ENCODE data around the gene MOCOS. TPM values are rescaled to one million over a fixed set of nuclear protein-coding genes. Genes with fewer than 3 reads are reported as not detected.

Gene MOCOS
- total RNA-seq, 1 donor from 2014 or later: 2.2 TPM

DNA sequence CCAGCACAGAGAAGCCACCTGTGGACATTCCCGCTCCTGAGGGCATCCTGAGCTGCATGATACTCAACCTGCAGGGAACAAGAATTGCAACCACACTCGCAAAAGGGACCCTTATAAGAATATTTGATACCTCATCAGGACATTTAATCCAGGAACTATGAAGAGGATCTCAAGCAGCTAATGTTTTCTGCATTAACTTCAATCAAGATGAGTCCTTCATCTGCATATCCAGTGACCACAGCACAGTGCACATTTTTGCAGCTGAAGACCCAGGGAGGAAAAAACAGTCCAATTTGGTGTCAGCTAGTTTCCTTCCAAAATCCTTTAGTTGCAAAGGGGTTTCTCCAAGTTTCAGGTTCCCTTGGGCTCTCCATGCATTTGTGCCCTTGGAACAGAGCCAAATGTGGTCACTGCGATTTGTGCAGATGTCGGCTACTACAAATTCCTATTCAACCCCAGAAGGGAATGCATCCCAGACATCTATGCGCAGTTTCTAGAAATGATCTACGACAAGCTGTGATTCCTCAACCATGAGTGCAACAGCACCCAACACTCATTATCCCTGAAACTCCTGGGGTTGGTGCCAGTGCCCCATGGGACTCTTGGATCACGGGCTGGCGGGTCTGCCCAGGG, 86.9 kb downstream of the MOCOS start:
- intact Hi-C loops (cut with DNase I): no loop called here
- TF ChIP-seq POLR2AphosphoS5 (IDR thresholded peaks at IDR 0.05; ENCODE audit: insufficient read depth in 1 of 2, low read depth in 1 of 2) (no peak), POLR2A (IDR thresholded peaks at IDR 0.05) (no peak)
- TF ChIP-seq, protein P1, sequence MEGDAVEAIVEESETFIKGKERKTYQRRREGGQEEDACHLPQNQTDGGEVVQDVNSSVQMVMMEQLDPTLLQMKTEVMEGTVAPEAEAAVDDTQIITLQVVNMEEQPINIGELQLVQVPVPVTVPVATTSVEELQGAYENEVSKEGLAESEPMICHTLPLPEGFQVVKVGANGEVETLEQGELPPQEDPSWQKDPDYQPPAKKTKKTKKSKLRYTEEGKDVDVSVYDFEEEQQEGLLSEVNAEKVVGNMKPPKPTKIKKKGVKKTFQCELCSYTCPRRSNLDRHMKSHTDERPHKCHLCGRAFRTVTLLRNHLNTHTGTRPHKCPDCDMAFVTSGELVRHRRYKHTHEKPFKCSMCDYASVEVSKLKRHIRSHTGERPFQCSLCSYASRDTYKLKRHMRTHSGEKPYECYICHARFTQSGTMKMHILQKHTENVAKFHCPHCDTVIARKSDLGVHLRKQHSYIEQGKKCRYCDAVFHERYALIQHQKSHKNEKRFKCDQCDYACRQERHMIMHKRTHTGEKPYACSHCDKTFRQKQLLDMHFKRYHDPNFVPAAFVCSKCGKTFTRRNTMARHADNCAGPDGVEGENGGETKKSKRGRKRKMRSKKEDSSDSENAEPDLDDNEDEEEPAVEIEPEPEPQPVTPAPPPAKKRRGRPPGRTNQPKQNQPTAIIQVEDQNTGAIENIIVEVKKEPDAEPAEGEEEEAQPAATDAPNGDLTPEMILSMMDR (IDR thresholded peaks at IDR 0.05): no peak
- Histone ChIP-seq H3K27me3 (no peaks in the 10 kb centered on the region), H3K36me3 (no peaks in the 10 kb centered on the region), H3K27ac (no peak overlapping the region), H3K9me3 (no peaks in the 10 kb centered on the region), H3K4me3 (no peak overlapping the region), H3K4me1 (no peaks in the 10 kb centered on the region)
- peak in 1 of 2 donors; percentile 8 for DNase-seq (ENCODE audit: extremely low spot score in 2 of 2)

DNA sequence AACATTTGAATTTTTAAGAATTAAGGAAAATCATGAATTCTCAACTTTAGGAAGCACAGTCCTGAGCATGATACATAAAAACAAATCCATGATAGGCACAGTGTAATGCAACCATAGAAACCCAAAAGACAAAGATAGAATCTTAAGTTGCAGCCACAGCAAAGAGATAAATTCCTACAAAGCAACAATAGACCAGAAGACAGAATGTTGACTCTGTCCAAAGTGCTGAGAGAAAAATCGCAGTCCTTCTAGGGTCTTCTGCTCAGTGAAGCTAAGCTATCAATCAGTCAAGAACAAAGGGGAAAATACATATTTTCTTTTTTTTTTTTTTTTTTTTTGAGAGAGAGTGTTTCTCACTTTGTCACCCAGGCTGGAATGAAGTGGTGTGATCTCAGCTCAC, 88.3 kb downstream of the MOCOS start:
- Histone ChIP-seq H3K36me3 (no peaks in the 10 kb centered on the region), H3K9me3 (no peaks in the 10 kb centered on the region), H3K27me3 (no peaks in the 10 kb centered on the region), H3K4me1 (no peaks in the 10 kb centered on the region), H3K27ac (no peak overlapping the region), H3K4me3 (no peak overlapping the region)
- intact Hi-C loops (cut with DNase I): no loop called here
- TF ChIP-seq POLR2AphosphoS5 (IDR thresholded peaks at IDR 0.05; ENCODE audit: insufficient read depth in 1 of 2, low read depth in 1 of 2): no peak
- DNase-seq (ENCODE audit: extremely low spot score in 2 of 2): no peak

DNA sequence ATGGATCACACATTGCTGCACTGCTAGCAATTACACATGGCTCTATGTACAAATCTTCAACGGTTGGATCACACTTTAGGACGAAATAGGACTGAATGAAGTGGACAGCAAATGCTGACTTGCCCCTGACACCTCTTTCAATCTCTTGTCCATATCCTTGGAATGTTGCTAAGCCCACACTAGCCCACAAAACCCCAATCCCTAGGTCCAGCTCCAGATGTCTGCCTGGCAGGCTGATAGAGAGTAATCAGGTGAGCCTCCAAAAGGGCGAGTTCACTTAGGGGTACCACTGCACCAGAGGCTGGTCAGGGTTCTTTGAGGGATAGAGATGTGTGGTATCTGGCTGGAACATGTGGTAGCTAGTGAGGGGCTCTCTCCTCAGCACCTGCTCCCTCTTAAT, 91.7 kb downstream of the MOCOS start:
- Histone ChIP-seq H3K4me3 (no peak overlapping the region), H3K36me3 (no peaks in the 10 kb centered on the region), H3K9me3 (no peaks in the 10 kb centered on the region), H3K27ac (no peak overlapping the region), H3K4me1 (no peaks in the 10 kb centered on the region), H3K27me3 (no peaks in the 10 kb centered on the region)
- TF ChIP-seq, protein P1 (IDR thresholded peaks at IDR 0.05): no peak
- TF ChIP-seq POLR2A (IDR thresholded peaks at IDR 0.05): no peak
- TF ChIP-seq POLR2AphosphoS5 (IDR thresholded peaks at IDR 0.05; ENCODE audit: insufficient read depth in 1 of 2, low read depth in 1 of 2): no peak
- peak in 1 of 2 donors; percentile 69 for DNase-seq (ENCODE audit: extremely low spot score in 2 of 2)
- intact Hi-C loops (cut with DNase I): no loop called here

DNA sequence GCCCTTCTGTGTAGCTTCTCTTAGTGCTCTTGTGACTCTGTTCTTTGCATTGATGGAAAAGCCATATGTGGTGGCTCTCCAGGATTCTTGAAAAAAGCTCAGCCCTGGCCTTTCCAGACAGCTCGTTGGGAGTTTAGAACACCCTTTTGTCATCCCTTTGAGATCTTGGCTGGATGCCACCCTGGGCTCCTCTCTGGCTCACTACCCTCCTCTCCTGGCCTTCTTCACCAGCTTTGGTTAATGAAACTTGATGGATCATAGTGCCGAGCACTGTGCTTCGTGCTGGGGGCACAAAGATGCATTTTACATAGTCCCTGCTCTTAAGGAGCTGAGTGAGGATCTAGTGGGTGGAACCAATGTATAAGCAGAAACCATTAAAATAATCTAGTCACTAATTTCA, 94.6 kb downstream of the MOCOS start:
- intact Hi-C loops (cut with DNase I): loop anchor here (5.0 to 10.0 kb wide), 2 partner anchors 185 to 257 kb away; no protein-coding TSS in a partner anchor
- H3K27ac ChIP-seq: no peak overlapping the region
- DNase-seq (ENCODE audit: extremely low spot score in 2 of 2): no peak
- TF ChIP-seq POLR2AphosphoS5 (IDR thresholded peaks at IDR 0.05; ENCODE audit: insufficient read depth in 1 of 2, low read depth in 1 of 2): no peak
- no peak for TF ChIP-seq POLR2A (IDR thresholded peaks at IDR 0.05)
- TF ChIP-seq, protein P1 (IDR thresholded peaks at IDR 0.05): no peak
- H3K4me3 ChIP-seq: no peak overlapping the region
- no peaks in the 10 kb centered on the region for H3K9me3 ChIP-seq
- no peaks in the 10 kb centered on the region for H3K36me3 ChIP-seq
- no peaks in the 10 kb centered on the region for H3K4me1 ChIP-seq
- H3K27me3 ChIP-seq: no peaks in the 10 kb centered on the region

DNA sequence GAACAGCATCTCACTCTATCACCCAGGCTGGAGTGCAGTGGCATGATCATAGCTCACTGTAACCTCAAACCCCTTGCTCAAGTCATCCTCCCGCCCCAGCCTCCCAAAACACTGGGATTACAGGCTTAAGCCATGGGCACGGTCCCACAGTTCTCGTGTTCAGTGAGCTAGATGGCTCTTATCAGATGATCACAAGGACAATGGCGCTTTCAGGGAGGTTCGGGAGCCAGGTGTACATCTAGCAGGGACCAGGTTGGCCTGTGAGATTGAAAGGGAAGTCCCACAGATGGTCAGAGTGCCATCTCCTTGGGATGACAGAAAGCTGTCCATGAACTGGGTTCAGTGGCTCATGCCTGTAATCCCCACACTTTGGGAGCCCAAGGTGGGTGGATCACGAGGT, 96.2 kb downstream of the MOCOS start:
- no peak for TF ChIP-seq POLR2AphosphoS5 (IDR thresholded peaks at IDR 0.05; ENCODE audit: insufficient read depth in 1 of 2, low read depth in 1 of 2)
- TF ChIP-seq, protein P1 (IDR thresholded peaks at IDR 0.05): no peak
- TF ChIP-seq POLR2A (IDR thresholded peaks at IDR 0.05): no peak
- intact Hi-C loops (cut with DNase I): loop anchor here (5.0 to 10.0 kb wide), 2 partner anchors 186 to 259 kb away; no protein-coding TSS in a partner anchor
- no peaks in the 10 kb centered on the region for H3K9me3 ChIP-seq
- no peak overlapping the region for H3K27ac ChIP-seq
- H3K4me3 ChIP-seq: no peak overlapping the region
- peak in 1 of 2 donors; percentile 58 for DNase-seq (ENCODE audit: extremely low spot score in 2 of 2)
- H3K36me3 ChIP-seq: no peaks in the 10 kb centered on the region
- no peaks in the 10 kb centered on the region for H3K4me1 ChIP-seq
- no peaks in the 10 kb centered on the region for H3K27me3 ChIP-seq

Measured in vagina (tissue), 2 donors.